Mucosa of stomach (tissue), 1 donor: ENCODE results near the gene GRID2.

Experiments
- H3K27me3 ChIP-seq: one replicate; pipeline ENCODE4 v1.7.0; 2013; ENCODE audit warnings: mild to moderate bottlenecking, low read length; ENCODE audit not compliant: control insufficient read depth, insufficient read depth
- H3K36me3 ChIP-seq: one replicate; pipeline ENCODE4 v1.7.0; 2013; ENCODE audit warnings: low read length; ENCODE audit not compliant: control insufficient read depth, insufficient read depth
- H3K4me1 ChIP-seq: one replicate; pipeline ENCODE4 v1.7.0; 2013; ENCODE audit warnings: mild to moderate bottlenecking, low read length; ENCODE audit not compliant: control insufficient read depth, insufficient read depth
- H3K4me3 ChIP-seq: one replicate; pipeline ENCODE4 v1.7.0; 2013; ENCODE audit warnings: low read length
- H3K9ac ChIP-seq: one replicate; pipeline ENCODE4 v1.7.0; 2013; ENCODE audit warnings: mild to moderate bottlenecking, low read length, moderate library complexity
- H3K9me3 ChIP-seq: one replicate; pipeline ENCODE4 v1.7.0; 2013; ENCODE audit warnings: mild to moderate bottlenecking, low read length, moderate library complexity; ENCODE audit not compliant: control insufficient read depth
- donor health status: Pancreatic carcinoma.

The GRID2 gene

GRCh38 chr4:93199492-93199891, 895.7 kb downstream of the GRID2 start:
- Histone ChIP-seq H3K4me1 (no peaks in the 10 kb centered on the region), H3K27me3 (no peaks in the 10 kb centered on the region)

GRCh38 chr4:93201471-93202096, 897.8 kb downstream of the GRID2 start:
- no peaks in the 10 kb centered on the region for H3K9me3 ChIP-seq
- H3K4me1 ChIP-seq: no peaks in the 10 kb centered on the region
- H3K9ac ChIP-seq: no peak overlapping the region
- no peak overlapping the region for H3K4me3 ChIP-seq
- no peaks in the 10 kb centered on the region for H3K36me3 ChIP-seq
- H3K27me3 ChIP-seq: no peaks in the 10 kb centered on the region

More at GRCh38 chr4:93199492-93199891, 895.7 kb downstream of the GRID2 start:
- Histone ChIP-seq H3K4me3 (no peak overlapping the region), H3K9me3 (no peaks in the 10 kb centered on the region), H3K9ac (no peak overlapping the region), H3K36me3 (no peaks in the 10 kb centered on the region)

GRCh38 chr4:93203708-93204107, 899.9 kb downstream of the GRID2 start:
- H3K27me3 ChIP-seq: no peaks in the 10 kb centered on the region
- no peak overlapping the region for H3K4me3 ChIP-seq
- H3K36me3 ChIP-seq: no peaks in the 10 kb centered on the region
- H3K9ac ChIP-seq: no peak overlapping the region
- no peaks in the 10 kb centered on the region for H3K4me1 ChIP-seq
- no peaks in the 10 kb centered on the region for H3K9me3 ChIP-seq

- no peaks in the 10 kb centered on the region for H3K4me1 ChIP-seq
- no peaks in the 10 kb centered on the region for H3K27me3 ChIP-seq
- H3K36me3 ChIP-seq: no peaks in the 10 kb centered on the region
- no peak overlapping the region for H3K9ac ChIP-seq
- no peak overlapping the region for H3K4me3 ChIP-seq
- H3K9me3 ChIP-seq: no peaks in the 10 kb centered on the region
These were observed 908.5 kb downstream of the GRID2 start for GRCh38 chr4:93212250-93212649.

- Histone ChIP-seq H3K9me3 (no peaks in the 10 kb centered on the region), H3K9ac (no peak overlapping the region), H3K4me1 (no peaks in the 10 kb centered on the region), H3K36me3 (no peaks in the 10 kb centered on the region), H3K4me3 (no peak overlapping the region), H3K27me3 (no peaks in the 10 kb centered on the region)
These were observed 912.9 kb downstream of the GRID2 start for GRCh38 chr4:93216646-93217045.

- H3K4me1 ChIP-seq: no peaks in the 10 kb centered on the region
- H3K4me3 ChIP-seq: no peak overlapping the region
- no peaks in the 10 kb centered on the region for H3K36me3 ChIP-seq
- no peaks in the 10 kb centered on the region for H3K9me3 ChIP-seq
- H3K9ac ChIP-seq: no peak overlapping the region
- H3K27me3 ChIP-seq: no peaks in the 10 kb centered on the region
These were observed 913.7 kb downstream of the GRID2 start for GRCh38 chr4:93217431-93217830.

GRCh38 chr4:93221771-93222170, 918.0 kb downstream of the GRID2 start:
- Histone ChIP-seq H3K4me1 (no peaks in the 10 kb centered on the region), H3K4me3 (no peak overlapping the region), H3K9ac (no peak overlapping the region), H3K9me3 (no peaks in the 10 kb centered on the region), H3K36me3 (no peaks in the 10 kb centered on the region), H3K27me3 (no peaks in the 10 kb centered on the region)

- Histone ChIP-seq H3K9me3 (no peaks in the 10 kb centered on the region), H3K27me3 (no peaks in the 10 kb centered on the region), H3K4me3 (no peak overlapping the region), H3K4me1 (no peaks in the 10 kb centered on the region), H3K9ac (no peak overlapping the region), H3K36me3 (no peaks in the 10 kb centered on the region)
These were observed 924.3 kb downstream of the GRID2 start for GRCh38 chr4:93228021-93228420.

- Histone ChIP-seq H3K36me3 (no peaks in the 10 kb centered on the region), H3K4me1 (no peaks in the 10 kb centered on the region), H3K4me3 (no peak overlapping the region)
These were observed 929.1 kb downstream of the GRID2 start for GRCh38 chr4:93232883-93233282.

GRCh38 chr4:93237521-93237920, 933.8 kb downstream of the GRID2 start:
- no peaks in the 10 kb centered on the region for H3K27me3 ChIP-seq
- no peak overlapping the region for H3K4me3 ChIP-seq
- H3K36me3 ChIP-seq: no peaks in the 10 kb centered on the region
- H3K9ac ChIP-seq: no peak overlapping the region
- no peaks in the 10 kb centered on the region for H3K4me1 ChIP-seq
- H3K9me3 ChIP-seq: no peaks in the 10 kb centered on the region

More at GRCh38 chr4:93232883-93233282, 929.1 kb downstream of the GRID2 start:
- Histone ChIP-seq H3K9ac (no peak overlapping the region), H3K9me3 (no peaks in the 10 kb centered on the region), H3K27me3 (no peaks in the 10 kb centered on the region)

- no peaks in the 10 kb centered on the region for H3K36me3 ChIP-seq
- no peak overlapping the region for H3K4me3 ChIP-seq
- no peak overlapping the region for H3K9ac ChIP-seq
These were observed 939.5 kb downstream of the GRID2 start for GRCh38 chr4:93243262-93243661.

GRCh38 chr4:93261207-93261606, 957.4 kb downstream of the GRID2 start:
- Histone ChIP-seq H3K4me1 (no peaks in the 10 kb centered on the region), H3K27me3 (no peaks in the 10 kb centered on the region), H3K36me3 (no peaks in the 10 kb centered on the region), H3K9ac (no peak overlapping the region), H3K9me3 (no peaks in the 10 kb centered on the region), H3K4me3 (no peak overlapping the region)

More at GRCh38 chr4:93243262-93243661, 939.5 kb downstream of the GRID2 start:
- no peaks in the 10 kb centered on the region for H3K27me3 ChIP-seq
- no peaks in the 10 kb centered on the region for H3K9me3 ChIP-seq
- no peaks in the 10 kb centered on the region for H3K4me1 ChIP-seq

- H3K9ac ChIP-seq: no peak overlapping the region
- H3K36me3 ChIP-seq: no peaks in the 10 kb centered on the region
- H3K27me3 ChIP-seq: no peaks in the 10 kb centered on the region
- H3K9me3 ChIP-seq: no peaks in the 10 kb centered on the region
- no peak overlapping the region for H3K4me3 ChIP-seq
- H3K4me1 ChIP-seq: no peaks in the 10 kb centered on the region
These were observed 959.4 kb downstream of the GRID2 start for GRCh38 chr4:93263166-93263565.
